Naive thymus-derived CD4-positive, alpha-beta T cell (primary cell): ENCODE results near the gene ZNF787. TPM values are rescaled to one million over a fixed set of nuclear protein-coding genes. Genes with fewer than 3 reads are reported as not detected.

Experiments used
- ATAC-seq: fragments of 150-1000 bp; cut with Tn5 transposase; 2 replicates; pipeline ENCODE4 v1.10.0; 2021; ENCODE audit warnings: mild to moderate bottlenecking, moderate library complexity
- CTCF ChIA-PET: fragments of 350-600 bp; sonication (Branson Sonifier 250); formaldehyde crosslinking; loops from one replicate; lab custom pipeline; 2021; ENCODE audit warnings: antibody characterized with exemption; lab: Charles Lee
- POLR2A ChIA-PET: fragments of 350-600 bp; sonication (Branson Sonifier 250); formaldehyde crosslinking; loops from one replicate; lab custom pipeline; 2021; ENCODE audit warnings: antibody characterized with exemption, inconsistent platforms; lab: Charles Lee
- DNase-seq, 9 donors: peaks; one replicate each; pipeline versions ENCODE4 v3.0.0 to v3.0.0-alpha.2; 2020 to 2022; ENCODE audit warnings: mixed read lengths in 1 of 9
- H3K27ac ChIP-seq: one replicate; pipeline ENCODE4 v1.7.0; 2013; ENCODE audit warnings: mild to moderate bottlenecking, low read depth, low read length, moderate library complexity
- H3K27me3 ChIP-seq, 2 donors: one replicate each; pipeline ENCODE4 v1.7.0; 2013; ENCODE audit warnings: low read length in 2 of 2, mild to moderate bottlenecking in 2 of 2, moderate library complexity in 2 of 2; ENCODE audit not compliant: control insufficient read depth in 2 of 2, insufficient read depth in 2 of 2
- H3K36me3 ChIP-seq, 3 experiments: 1 replicate in 2 of 3; 2 replicates in 1 of 3; pipeline ENCODE4 v1.7.0; 2013; ENCODE audit warnings: low read length in 3 of 3, mild to moderate bottlenecking in 3 of 3, moderate library complexity in 1 of 3; ENCODE audit not compliant: insufficient read depth in 3 of 3, control insufficient read depth in 2 of 3
- H3K4me1 ChIP-seq, 2 donors: one replicate each; pipeline ENCODE4 v1.7.0; 2013; ENCODE audit warnings: low read length in 2 of 2, mild to moderate bottlenecking in 2 of 2, moderate library complexity in 1 of 2; ENCODE audit not compliant: control insufficient read depth in 2 of 2, insufficient read depth in 2 of 2
- H3K4me3 ChIP-seq: 2 replicates; pipeline ENCODE4 v1.7.0; 2013; ENCODE audit warnings: mild to moderate bottlenecking, low read length
- H3K9me3 ChIP-seq, 3 experiments: 1 replicate in 2 of 3; 2 replicates in 1 of 3; pipeline ENCODE4 v1.7.0; 2013; ENCODE audit warnings: low read length in 3 of 3; ENCODE audit not compliant: control insufficient read depth in 2 of 3
- H3K27ac Mint-ChIP-seq, 9 donors: one replicate each; pipeline ENCODE4 v1.8.0; 2020 to 2022; ENCODE audit warnings: mixed read lengths in 9 of 9, mild to moderate bottlenecking in 8 of 9, moderate library complexity in 5 of 9, inconsistent platforms in 2 of 9
- H3K27me3 Mint-ChIP-seq, 5 donors: one replicate each; pipeline ENCODE4 v1.8.0; 2021 to 2022; ENCODE audit warnings: mixed read lengths in 5 of 5, mild to moderate bottlenecking in 1 of 5
- H3K36me3 Mint-ChIP-seq, 5 donors: one replicate each; pipeline ENCODE4 v1.8.0; 2020 to 2022; ENCODE audit warnings: mixed read lengths in 5 of 5, mild to moderate bottlenecking in 3 of 5, inconsistent platforms in 1 of 5
- H3K4me1 Mint-ChIP-seq, 7 donors: one replicate each; pipeline ENCODE4 v1.8.0; 2020 to 2022; ENCODE audit warnings: mixed read lengths in 7 of 7, mild to moderate bottlenecking in 3 of 7, inconsistent platforms in 1 of 7
- H3K4me3 Mint-ChIP-seq, 10 donors: one replicate each; pipeline ENCODE4 v1.8.0; 2020 to 2022; ENCODE audit warnings: mild to moderate bottlenecking in 10 of 10, mixed read lengths in 10 of 10, moderate library complexity in 6 of 10, inconsistent platforms in 2 of 10
- H3K9me3 Mint-ChIP-seq, 11 donors: one replicate each; pipeline ENCODE4 v1.8.0; 2020 to 2022; ENCODE audit warnings: mixed read lengths in 11 of 11, mild to moderate bottlenecking in 4 of 11, inconsistent platforms in 1 of 11, moderate library complexity in 1 of 11
- intact Hi-C, 2 donors: fragments of 100-400 bp; cut with micrococcal nuclease; formaldehyde crosslinking; loops; one replicate each; pipeline ENCODE4 v1.15.1; 2023
- polyA plus RNA-seq, 2 donors: library from polyadenylated mRNA; unstranded; fragments of 300-500 nt; fragmentation: Illumina TruSeq; gene quantifications; one replicate each; pipeline ENCODE4 v1.2.3, GENCODE V29; 2021
- total RNA-seq, 6 experiments: library from RNA in 5 of 6; stranded (reverse) in 5 of 6; gene quantifications; 1 replicate in 5 of 6; 2 replicates in 1 of 6; pipeline ENCODE4 v1.2.3 and lab custom pipeline; 2021 to 2026

ZNF787 gene
- total and polyA plus RNA-seq, 7 experiments from 2014 or later: 1.5 to 41.2 (median 32.2) TPM

DNA sequence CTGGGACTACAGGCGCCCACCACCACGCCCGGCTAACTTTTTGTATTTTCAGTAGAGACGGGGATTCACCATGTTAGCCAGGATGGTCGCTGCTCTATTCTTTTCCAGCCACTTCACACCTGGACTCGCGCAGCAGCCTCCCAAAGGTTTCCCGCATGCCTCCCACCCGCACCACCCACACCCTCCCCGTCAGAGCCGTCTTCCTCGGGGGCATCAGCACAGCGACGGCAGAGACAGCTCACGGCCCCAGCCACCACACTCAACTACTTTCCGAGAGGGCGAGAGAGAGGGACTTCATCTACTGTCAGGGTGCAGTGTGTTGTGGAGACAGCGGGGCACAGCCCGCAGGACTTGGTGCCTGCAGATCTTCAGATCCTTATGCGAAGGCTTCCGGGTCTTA lies 5.6 kb downstream of the ZNF787 start:
- Histone ChIP-seq H3K27ac (no peak overlapping the region), H3K9me3 (no peaks in the 10 kb centered on the region), H3K27me3 (no peaks in the 10 kb centered on the region), H3K4me3 (no peak overlapping the region), H3K36me3 (no peaks in the 10 kb centered on the region), H3K4me1 (peaks cover 3 to 20% of the 10 kb centered on the region in 2 donors)
- no peak overlapping the region for H3K4me3 Mint-ChIP-seq
- H3K27me3 Mint-ChIP-seq: no peaks in the 10 kb centered on the region
- ChIA-PET CTCF (no interaction called here), POLR2A (interaction anchor here (0.6 kb wide), 2 partner anchors 487 to 511 kb away, joined by 4 read pairs; no protein-coding TSS in a partner anchor)
- peaks cover 41 to 76% (median 69%) of the 10 kb centered on the region in 7 donors for H3K4me1 Mint-ChIP-seq
- H3K9me3 Mint-ChIP-seq: no peaks in the 10 kb centered on the region
- peak overlapping the region in 2 of 9 donors; percentile 38 for H3K27ac Mint-ChIP-seq
- intact Hi-C loops: loop anchor here in 1 of 2 donors (5.0 kb wide), 1 partner anchor 42 kb away; no protein-coding TSS in a partner anchor
- peaks cover 0 to 5% (median 0%) of the 10 kb centered on the region in 5 donors for H3K36me3 Mint-ChIP-seq
- no peak for DNase-seq
- no peak for ATAC-seq

DNA sequence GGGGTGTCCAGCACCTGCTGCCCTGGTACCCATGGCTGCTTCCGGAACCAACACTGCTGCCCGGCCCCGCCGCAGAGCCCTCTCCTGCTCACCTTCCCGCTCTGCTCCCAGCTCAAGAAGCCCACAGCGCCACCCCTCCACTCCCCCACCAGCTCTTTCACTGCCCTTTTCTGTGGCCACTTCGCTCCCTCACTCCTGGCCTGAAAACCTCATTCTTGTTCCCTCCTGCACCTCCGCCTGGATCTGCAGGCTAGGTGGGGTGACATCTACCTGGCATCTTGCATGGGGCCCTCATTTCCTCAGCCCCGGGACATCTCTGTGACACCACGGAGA lies 6.4 kb downstream of the ZNF787 start:
- H3K4me3 ChIP-seq: no peak overlapping the region
- peak overlapping the region in 8 of 9 donors; percentile 5 to 94 (median 66) for H3K27ac Mint-ChIP-seq
- no peaks in the 10 kb centered on the region for H3K9me3 Mint-ChIP-seq
- ATAC-seq (no peak), DNase-seq (no peak)
- H3K36me3 Mint-ChIP-seq: peaks cover 0 to 5% (median 0%) of the 10 kb centered on the region in 5 donors
- peaks cover 0 to 20% of the 10 kb centered on the region in 2 donors for H3K4me1 ChIP-seq
- H3K4me3 Mint-ChIP-seq: peak overlapping the region in 8 of 10 donors; percentile 9 to 72 (median 46)
- CTCF ChIA-PET: interaction anchor here (0.6 kb wide), 1 partner anchor 67 kb away, joined by 3 read pairs; no protein-coding TSS in a partner anchor
- intact Hi-C loops: loop anchor here in 1 of 2 donors (5.0 kb wide), 1 partner anchor 43 kb away; no protein-coding TSS in a partner anchor
- no peak overlapping the region for H3K27ac ChIP-seq
- H3K4me1 Mint-ChIP-seq: peaks cover 41 to 79% (median 69%) of the 10 kb centered on the region in 7 donors
- POLR2A ChIA-PET: interaction anchor here (0.6 kb wide), 1 partner anchor 510 kb away, joined by 4 read pairs; no protein-coding TSS in a partner anchor
- no peaks in the 10 kb centered on the region for H3K9me3 ChIP-seq
- H3K36me3 ChIP-seq: no peaks in the 10 kb centered on the region
- no peaks in the 10 kb centered on the region for H3K27me3 Mint-ChIP-seq
- H3K27me3 ChIP-seq: no peaks in the 10 kb centered on the region

GRCh38 chr19:56114051-56114777 lies 6.9 kb downstream of the ZNF787 start:
- Histone ChIP-seq H3K4me3 (no peak overlapping the region), H3K36me3 (no peaks in the 10 kb centered on the region), H3K27me3 (no peaks in the 10 kb centered on the region), H3K9me3 (no peaks in the 10 kb centered on the region), H3K27ac (no peak overlapping the region), H3K4me1 (peaks cover 0 to 20% of the 10 kb centered on the region in 2 donors)
- H3K4me3 Mint-ChIP-seq: peak overlapping the region in 6 of 10 donors; percentile 28 to 62 (median 51)
- no peaks in the 10 kb centered on the region for H3K27me3 Mint-ChIP-seq
- ATAC-seq: no peak
- POLR2A ChIA-PET: interaction anchor here (0.6 kb wide), 1 partner anchor 733 kb away, joined by 3 read pairs; no protein-coding TSS in a partner anchor
- intact Hi-C loops: no loop called here
- DNase-seq: no peak
- peak overlapping the region in 7 of 9 donors; percentile 12 to 84 (median 60) for H3K27ac Mint-ChIP-seq
- H3K9me3 Mint-ChIP-seq: no peaks in the 10 kb centered on the region
- peaks cover 36 to 79% (median 65%) of the 10 kb centered on the region in 7 donors for H3K4me1 Mint-ChIP-seq
- CTCF ChIA-PET: interaction anchor here (0.6 kb wide), 1 partner anchor 67 kb away, joined by 3 read pairs; no protein-coding TSS in a partner anchor
- peaks cover 0 to 5% (median 0%) of the 10 kb centered on the region in 5 donors for H3K36me3 Mint-ChIP-seq

GRCh38 chr19:56113074-56113632 lies 7.9 kb downstream of the ZNF787 start:
- POLR2A ChIA-PET: no interaction called here

DNA sequence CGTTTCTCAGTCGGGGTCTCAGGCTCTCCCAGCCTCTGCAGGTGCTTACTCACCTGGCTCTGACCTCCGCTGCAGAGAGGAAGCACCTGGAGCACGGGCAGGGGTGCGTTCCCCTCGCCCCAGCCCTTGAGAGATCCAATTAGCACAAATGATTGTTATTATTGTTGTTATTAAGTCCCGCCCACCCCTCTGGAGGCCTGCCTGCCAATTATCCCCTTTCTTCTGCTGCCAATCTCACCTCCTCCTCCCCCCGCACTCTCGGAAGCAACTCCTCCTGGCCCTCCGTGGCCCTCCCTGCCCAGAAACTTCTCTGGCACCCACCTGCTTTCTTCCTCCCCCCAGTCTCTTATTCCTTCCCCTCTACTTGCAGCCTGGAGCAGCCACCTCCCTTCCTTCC lies 8.8 kb downstream of the ZNF787 start:
- intact Hi-C loops: no loop called here
- H3K27me3 Mint-ChIP-seq: no peaks in the 10 kb centered on the region
- Histone ChIP-seq H3K9me3 (no peaks in the 10 kb centered on the region), H3K4me1 (peaks cover 0 to 20% of the 10 kb centered on the region in 2 donors), H3K36me3 (no peaks in the 10 kb centered on the region), H3K4me3 (no peak overlapping the region), H3K27me3 (no peaks in the 10 kb centered on the region), H3K27ac (peak overlapping the region; percentile 52)
- H3K4me3 Mint-ChIP-seq: peak overlapping the region in 7 of 10 donors; percentile 27 to 84 (median 52)
- ATAC-seq (no peak), DNase-seq (no peak)
- peaks cover 0 to 5% (median 0%) of the 10 kb centered on the region in 5 donors for H3K36me3 Mint-ChIP-seq
- H3K27ac Mint-ChIP-seq: peak overlapping the region; percentile 6 to 85 (median 69)
- peaks cover 42 to 74% (median 61%) of the 10 kb centered on the region in 7 donors for H3K4me1 Mint-ChIP-seq
- ChIA-PET POLR2A (interaction anchor here (1.8 kb wide), 1 partner anchor 9 kb away, joined by 7 read pairs; the partner anchor contains the start of gene ZNF787), CTCF (interaction anchor here (0.7 kb wide), 1 partner anchor 44 kb away, joined by 3 read pairs; no protein-coding TSS in a partner anchor)
- no peaks in the 10 kb centered on the region for H3K9me3 Mint-ChIP-seq

More at GRCh38 chr19:56113074-56113632, 7.9 kb downstream of the ZNF787 start:
- Histone ChIP-seq H3K4me1 (peaks cover 0 to 20% of the 10 kb centered on the region in 2 donors), H3K27ac (peak overlapping the region; percentile 26), H3K27me3 (no peaks in the 10 kb centered on the region), H3K36me3 (no peaks in the 10 kb centered on the region), H3K4me3 (no peak overlapping the region), H3K9me3 (no peaks in the 10 kb centered on the region)
- Mint-ChIP-seq H3K27me3 (no peaks in the 10 kb centered on the region), H3K36me3 (peaks cover 0 to 5% (median 0%) of the 10 kb centered on the region in 5 donors), H3K27ac (peak overlapping the region; percentile 19 to 81 (median 63)), H3K9me3 (no peaks in the 10 kb centered on the region), H3K4me1 (peaks cover 42 to 79% (median 65%) of the 10 kb centered on the region in 7 donors), H3K4me3 (peak overlapping the region in 8 of 10 donors; percentile 16 to 67 (median 38))
- ATAC-seq (no peak), DNase-seq (no peak)
- CTCF ChIA-PET: no interaction called here
- intact Hi-C loops: no loop called here

- no peaks in the 10 kb centered on the region for H3K36me3 ChIP-seq
- H3K27ac Mint-ChIP-seq: peak overlapping the region in 8 of 9 donors; percentile 19 to 85 (median 76)
- intact Hi-C loops: no loop called here
- H3K36me3 Mint-ChIP-seq: peaks cover 0 to 3% (median 0%) of the 10 kb centered on the region in 5 donors
- peaks cover 0 to 20% of the 10 kb centered on the region in 2 donors for H3K4me1 ChIP-seq
- ChIA-PET POLR2A (interaction anchor here (1.8 kb wide), 1 partner anchor 9 kb away, joined by 7 read pairs; the partner anchor contains the start of gene ZNF787), CTCF (interaction anchor here (0.5 to 0.7 kb wide), 2 partner anchors 26 to 45 kb away, joined by 3 read pairs; no protein-coding TSS in a partner anchor)
- no peaks in the 10 kb centered on the region for H3K9me3 Mint-ChIP-seq
- no peaks in the 10 kb centered on the region for H3K9me3 ChIP-seq
- peak in 8 of 9 donors; percentile 42 to 63 (median 47) for DNase-seq
- H3K4me3 Mint-ChIP-seq: peak overlapping the region in 7 of 10 donors; percentile 13 to 67 (median 42)
- H3K27ac ChIP-seq: peak overlapping the region; percentile 52
- ATAC-seq: peak; percentile 94
- H3K27me3 Mint-ChIP-seq: no peaks in the 10 kb centered on the region
- no peak overlapping the region for H3K4me3 ChIP-seq
- no peaks in the 10 kb centered on the region for H3K27me3 ChIP-seq
- peaks cover 44 to 75% (median 63%) of the 10 kb centered on the region in 7 donors for H3K4me1 Mint-ChIP-seq
Measured at GRCh38 chr19:56111601-56112312, 9.3 kb downstream of the ZNF787 start.
